Suprapubic skin (tissue), 4 donors: Measurements from ENCODE around the gene KRT35. TPM values are rescaled to one million over a fixed set of nuclear protein-coding genes. Genes with fewer than 3 reads are reported as not detected.

Experiments
- DNase-seq, 2 donors: peaks; one replicate each; pipeline ENCODE4 v3.0.0-alpha.2; 2019; ENCODE audit warnings: low spot score in 2 of 2
- H3K27ac ChIP-seq: fragments of 200-600 bp; sonication (generic); one replicate; pipeline ENCODE4 v1.5.1; 2019
- H3K27me3 ChIP-seq: fragments of 200-600 bp; sonication (generic); one replicate; pipeline ENCODE4 v1.5.1; 2019
- H3K36me3 ChIP-seq: fragments of 200-600 bp; sonication (generic); one replicate; pipeline ENCODE4 v1.5.1; 2019
- H3K4me1 ChIP-seq: fragments of 200-600 bp; sonication (generic); one replicate; pipeline ENCODE4 v1.5.1; 2019
- H3K4me3 ChIP-seq: fragments of 200-600 bp; sonication (generic); one replicate; pipeline ENCODE4 v1.5.1; 2019; ENCODE audit warnings: mild to moderate bottlenecking
- H3K9me3 ChIP-seq: fragments of 200-600 bp; sonication (generic); one replicate; pipeline ENCODE4 v1.5.1; 2019
- CTCF ChIP-seq, 2 donors: fragments of 200-600 bp in 1 of 2; fragments of 450-650 bp in 1 of 2; sonication (generic) in 1 of 2; IDR thresholded peaks; one replicate each; pipeline ENCODE4 v1.5.1; 2016 to 2019; ENCODE audit warnings: antibody characterized with exemption in 2 of 2, mild to moderate bottlenecking in 1 of 2, moderate library complexity in 1 of 2
- EP300 ChIP-seq: sonication (generic); formaldehyde crosslinking; IDR thresholded peaks from one replicate; pipeline ENCODE4 v1.6.1; 2017; ENCODE audit warnings: antibody characterized with exemption
- POLR2A ChIP-seq, 2 donors: fragments of 450-650 bp; IDR thresholded peaks; one replicate each; pipeline ENCODE4 v1.6.1; 2017; ENCODE audit warnings: antibody characterized with exemption in 2 of 2, mild to moderate bottlenecking in 2 of 2, moderate library complexity in 2 of 2
- POLR2AphosphoS5 ChIP-seq, 3 donors: sonication (generic); formaldehyde crosslinking; IDR thresholded peaks; one replicate each; pipeline ENCODE4 v1.6.1; 2017; ENCODE audit warnings: antibody characterized with exemption in 3 of 3
- WGBS: methylation state at CpG from one replicate; pipeline ENCODE4 v1.1.5; 2018; 5-methylcytosine and 5-hydroxymethylcytosine counted together
- total RNA-seq, 4 donors: library from RNA; depleted of rRNA; stranded (reverse); fragments of >200 nt; gene quantifications; one replicate each; pipeline ENCODE4 v1.1.0, GENCODE V29; 2016

KRT35 gene
- total RNA-seq, 4 donors from 2014 or later = 2.5 to 156 (median 38.8) TPM

GRCh38 chr17:41484920-41485904 lies 4.3 kb upstream of the KRT35 start:
- no peak overlapping the region for H3K27ac ChIP-seq
- H3K27me3 ChIP-seq = peaks cover 10% of the 10 kb centered on the region
- 93% methylated on average over 6 of the region's 8 CpGs for WGBS
- no peak overlapping the region for H3K4me3 ChIP-seq
- H3K4me1 ChIP-seq = no peaks in the 10 kb centered on the region
- H3K36me3 ChIP-seq = no peaks in the 10 kb centered on the region
- no peak for TF ChIP-seq EP300
- no peak for TF ChIP-seq POLR2AphosphoS5 (IDR thresholded peaks at IDR 0.05)
- no peak for TF ChIP-seq POLR2A (IDR thresholded peaks at IDR 0.05)
- no peak for TF ChIP-seq CTCF (IDR thresholded peaks at IDR 0.05)
- no peak for DNase-seq
- H3K9me3 ChIP-seq = no peaks in the 10 kb centered on the region

- H3K27ac ChIP-seq = no peak overlapping the region
- no peaks in the 10 kb centered on the region for H3K9me3 ChIP-seq
- H3K4me1 ChIP-seq = no peaks in the 10 kb centered on the region
- DNase-seq = no peak
- no peaks in the 10 kb centered on the region for H3K36me3 ChIP-seq
- no peak overlapping the region for H3K4me3 ChIP-seq
- WGBS = 86% methylated on average over 7 of the region's 7 CpGs
- TF ChIP-seq POLR2A (IDR thresholded peaks at IDR 0.05) = no peak
- TF ChIP-seq CTCF (IDR thresholded peaks at IDR 0.05) = no peak
- TF ChIP-seq EP300 = no peak
- TF ChIP-seq POLR2AphosphoS5 (IDR thresholded peaks at IDR 0.05) = no peak
- H3K27me3 ChIP-seq = peaks cover 10% of the 10 kb centered on the region
Measured at GRCh38 chr17:41483991-41484826, 3.3 kb upstream of the KRT35 start.

DNA sequence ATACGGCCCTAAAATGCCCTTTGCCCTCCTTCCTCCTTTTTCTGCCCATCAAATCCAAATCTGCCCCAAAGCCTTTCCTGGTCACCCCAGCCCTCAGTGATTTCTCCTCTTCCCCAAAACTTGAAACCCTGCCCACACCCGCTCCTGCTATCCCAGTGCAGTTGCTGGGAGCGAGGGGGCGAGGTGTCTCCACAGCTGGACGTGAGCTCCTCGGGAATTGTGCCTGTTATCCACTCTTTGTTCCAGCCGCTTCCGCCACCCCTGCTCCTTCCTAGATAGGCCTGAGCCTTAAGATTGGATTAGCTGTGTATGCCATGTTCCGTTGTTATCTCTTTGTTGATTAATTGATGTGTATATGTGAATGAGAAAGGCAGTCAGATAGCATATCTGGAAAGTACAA lies 2.6 kb upstream of the KRT35 start:
- TF ChIP-seq POLR2AphosphoS5 (IDR thresholded peaks at IDR 0.05) (no peak), POLR2A (IDR thresholded peaks at IDR 0.05) (no peak), EP300 (no peak), CTCF (IDR thresholded peaks at IDR 0.05) (no peak)
- H3K36me3 ChIP-seq = no peaks in the 10 kb centered on the region
- no peak overlapping the region for H3K27ac ChIP-seq
- 79% methylated on average over 9 of the region's 9 CpGs for WGBS
- no peak overlapping the region for H3K4me3 ChIP-seq
- H3K9me3 ChIP-seq = no peaks in the 10 kb centered on the region
- DNase-seq = no peak
- H3K27me3 ChIP-seq = peaks cover 10% of the 10 kb centered on the region
- no peaks in the 10 kb centered on the region for H3K4me1 ChIP-seq

- H3K9me3 ChIP-seq = no peaks in the 10 kb centered on the region
- no peak overlapping the region for H3K4me3 ChIP-seq
- H3K27ac ChIP-seq = no peak overlapping the region
- no peak for DNase-seq
- no peaks in the 10 kb centered on the region for H3K4me1 ChIP-seq
- H3K27me3 ChIP-seq = peaks cover 5% of the 10 kb centered on the region
- TF ChIP-seq CTCF (IDR thresholded peaks at IDR 0.05) = no peak
- no peaks in the 10 kb centered on the region for H3K36me3 ChIP-seq
- 93% methylated on average over 3 of the region's 10 CpGs for WGBS
Measured at GRCh38 chr17:41480581-41480980, 370 bp downstream of the KRT35 start.

- DNase-seq = no peak
- H3K36me3 ChIP-seq = no peaks in the 10 kb centered on the region
- no peak overlapping the region for H3K27ac ChIP-seq
- no peak overlapping the region for H3K4me3 ChIP-seq
- no peaks in the 10 kb centered on the region for H3K4me1 ChIP-seq
- H3K27me3 ChIP-seq = peaks cover under 1% of the 10 kb centered on the region
- 50% methylated on average over 2 of the region's 2 CpGs for WGBS
- no peaks in the 10 kb centered on the region for H3K9me3 ChIP-seq
- TF ChIP-seq POLR2A (IDR thresholded peaks at IDR 0.05) (no peak), CTCF (IDR thresholded peaks at IDR 0.05) (no peak), EP300 (no peak), POLR2AphosphoS5 (IDR thresholded peaks at IDR 0.05) (no peak)
Measured at GRCh38 chr17:41480136-41480535, 815 bp downstream of the KRT35 start.
